K562 (cell line): ENCODE measurements around the gene TOR1AIP1. TPM values are rescaled to one million over a fixed set of nuclear protein-coding genes. Genes with fewer than 3 reads are reported as not detected.

Source experiments
- ARID3A ChIP-seq: IDR thresholded peaks from 2 replicates; pipeline ENCODE4 v1.6.1; 2012; ENCODE audit warnings: low read depth, low read length, improper control_type of control experiment, borderline replicate concordance
- ARID3B ChIP-seq: fragments of 250-450 bp; sonication (Bioruptor Pico); IDR thresholded peaks from 2 replicates; pipeline ENCODE4 v1.4.0; 2020; ENCODE audit warnings: borderline replicate concordance
- BRD4 ChIP-seq: fragments of 200-600 bp; sonication (generic); IDR thresholded peaks from 2 replicates; pipeline ENCODE4 v1.6.1; 2017; ENCODE audit warnings: inconsistent platforms
- GATAD2A ChIP-seq: fragments of 450-650 bp; IDR thresholded peaks from 2 replicates; pipeline ENCODE4 v1.6.1; 2017
- HDGF ChIP-seq: fragments of 450-650 bp; IDR thresholded peaks from 2 replicates; pipeline ENCODE4 v1.6.1; 2016
- HLTF ChIP-seq: fragments of 450-650 bp; IDR thresholded peaks from 2 replicates; pipeline ENCODE4 v1.6.1; 2016
- JUNB ChIP-seq: fragments of 450-650 bp; formaldehyde crosslinking; conservative IDR thresholded peaks from 2 replicates; pipeline ENCODE4 v1.4.0; 2020; ENCODE audit warnings: mild to moderate bottlenecking
- SREBF1 ChIP-seq: fragments of 150-350 bp; IDR thresholded peaks from 2 replicates; pipeline ENCODE4 v1.6.1; 2014; ENCODE audit warnings: antibody characterized with exemption, low read depth, low read length, borderline replicate concordance
- ZFP36 ChIP-seq: fragments of 150-350 bp; IDR thresholded peaks from 2 replicates; pipeline ENCODE4 v1.6.1; 2018; ENCODE audit warnings: low read length, low read depth; ENCODE audit not compliant: partially characterized antibody
- ZNF764 ChIP-seq: fragments of 250-450 bp; sonication (Bioruptor Pico); IDR thresholded peaks from 2 replicates; pipeline ENCODE4 v1.4.0; 2020; ENCODE audit warnings: low read depth, mild to moderate bottlenecking, moderate library complexity
- ZNF766 ChIP-seq: fragments of 200-800 bp; sonication (Bioruptor generic); conservative IDR thresholded peaks from 2 replicates; pipeline ENCODE4 v1.6.1; 2016; ENCODE audit warnings: missing genetic modification characterization, missing compliant biosample characterization
- polyA plus RNA-seq, 8 experiments: library from polyadenylated mRNA; depleted of rRNA in 4 of 8; stranded (reverse) in 5 of 8; unstranded in 3 of 8; fragments of >200 nt; fragmentation: Nextera tagmentation in 2 of 8; fragmentation: Illumina TruSeq in 1 of 8; extraction: Ambion mirVana in 2 of 8; extraction: Trizol in 1 of 8; gene quantifications; 2 replicates each; pipeline versions ENCODE4 v1.2.1 to v1.2.3, GENCODE V29; 2011 to 2014; ENCODE audit warnings: inconsistent platforms in 1 of 8, missing spikeins in 1 of 8
- total RNA-seq, 7 experiments: library from RNA; depleted of rRNA in 6 of 7; stranded (reverse); fragments of >200 nt in 6 of 7; fragmentation: Illumina TruSeq in 2 of 7; extraction: Trizol in 2 of 7; gene quantifications; 2 replicates each; pipeline versions ENCODE4 v1.2.1 to v1.2.3, GENCODE V29; 2011 to 2021; ENCODE audit warnings: low replicate concordance in 1 of 7
- TF ChIP-seq, protein P1 (sequence below): IDR thresholded peaks from 2 replicates; pipeline ENCODE4 v1.6.1; 2011; ENCODE audit warnings: borderline replicate concordance, low read depth, mild to moderate bottlenecking, moderate library complexity, low read length; ENCODE audit not compliant: insufficient read depth, poor library complexity, severe bottlenecking
- TF ChIP-seq, protein P2 (sequence below): fragments of 450-650 bp; formaldehyde crosslinking; conservative IDR thresholded peaks from 2 replicates; pipeline ENCODE4 v1.4.0; 2022; ENCODE audit warnings: mild to moderate bottlenecking, missing genetic modification characterization
- TF ChIP-seq, protein P3 (sequence below): sonication (generic); formaldehyde crosslinking; IDR thresholded peaks from 2 replicates; pipeline ENCODE4 v1.8.0; 2022; ENCODE audit warnings: mild to moderate bottlenecking, low read depth, missing genetic modification reagents

Gene TOR1AIP1
- total and polyA plus RNA-seq, 9 of the 15 experiments (the other 6 are each of a cell fraction or from before 2014, with no cell fraction given), result 18.1 to 46.9 (median 35.5) TPM

DNA sequence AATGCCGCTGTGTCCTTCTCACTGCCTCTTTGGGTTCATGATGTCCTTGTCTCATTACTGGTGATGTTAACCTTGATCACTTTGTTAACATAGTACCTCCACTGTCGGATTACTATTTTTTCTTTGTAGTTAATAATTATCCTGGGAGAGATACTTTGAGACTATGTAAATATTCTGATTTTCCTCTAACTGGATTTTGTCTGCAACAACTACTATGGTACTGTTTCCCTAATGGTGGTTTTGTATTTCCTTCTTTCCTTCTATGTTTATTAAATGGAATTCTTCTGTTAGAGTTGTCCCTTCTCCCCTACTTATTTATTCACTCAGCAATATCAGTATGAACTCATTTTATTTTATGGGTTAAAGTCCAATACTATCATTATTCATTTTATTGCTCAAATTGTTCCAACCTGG is 8.6 kb upstream of the TOR1AIP1 start (continued):
- TF ChIP-seq, protein P1, sequence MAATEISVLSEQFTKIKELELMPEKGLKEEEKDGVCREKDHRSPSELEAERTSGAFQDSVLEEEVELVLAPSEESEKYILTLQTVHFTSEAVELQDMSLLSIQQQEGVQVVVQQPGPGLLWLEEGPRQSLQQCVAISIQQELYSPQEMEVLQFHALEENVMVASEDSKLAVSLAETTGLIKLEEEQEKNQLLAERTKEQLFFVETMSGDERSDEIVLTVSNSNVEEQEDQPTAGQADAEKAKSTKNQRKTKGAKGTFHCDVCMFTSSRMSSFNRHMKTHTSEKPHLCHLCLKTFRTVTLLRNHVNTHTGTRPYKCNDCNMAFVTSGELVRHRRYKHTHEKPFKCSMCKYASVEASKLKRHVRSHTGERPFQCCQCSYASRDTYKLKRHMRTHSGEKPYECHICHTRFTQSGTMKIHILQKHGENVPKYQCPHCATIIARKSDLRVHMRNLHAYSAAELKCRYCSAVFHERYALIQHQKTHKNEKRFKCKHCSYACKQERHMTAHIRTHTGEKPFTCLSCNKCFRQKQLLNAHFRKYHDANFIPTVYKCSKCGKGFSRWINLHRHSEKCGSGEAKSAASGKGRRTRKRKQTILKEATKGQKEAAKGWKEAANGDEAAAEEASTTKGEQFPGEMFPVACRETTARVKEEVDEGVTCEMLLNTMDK, result no peak
- TF ChIP-seq, protein P2, sequence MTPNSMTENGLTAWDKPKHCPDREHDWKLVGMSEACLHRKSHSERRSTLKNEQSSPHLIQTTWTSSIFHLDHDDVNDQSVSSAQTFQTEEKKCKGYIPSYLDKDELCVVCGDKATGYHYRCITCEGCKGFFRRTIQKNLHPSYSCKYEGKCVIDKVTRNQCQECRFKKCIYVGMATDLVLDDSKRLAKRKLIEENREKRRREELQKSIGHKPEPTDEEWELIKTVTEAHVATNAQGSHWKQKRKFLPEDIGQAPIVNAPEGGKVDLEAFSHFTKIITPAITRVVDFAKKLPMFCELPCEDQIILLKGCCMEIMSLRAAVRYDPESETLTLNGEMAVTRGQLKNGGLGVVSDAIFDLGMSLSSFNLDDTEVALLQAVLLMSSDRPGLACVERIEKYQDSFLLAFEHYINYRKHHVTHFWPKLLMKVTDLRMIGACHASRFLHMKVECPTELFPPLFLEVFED (CRISPR knock-in tag), result no peak
- TF ChIP-seq BRD4, result no peak
- no peak for TF ChIP-seq JUNB (CRISPR knock-in tag)
- TF ChIP-seq ZNF764 (CRISPR knock-in tag), result no peak
- TF ChIP-seq ARID3A, result no peak
- no peak for TF ChIP-seq ARID3B (CRISPR knock-in tag)
- TF ChIP-seq HLTF, result no peak
- TF ChIP-seq ZFP36, result no peak
- no peak for TF ChIP-seq HDGF
- no peak for TF ChIP-seq ZNF766 (CRISPR knock-in tag)
- no peak for TF ChIP-seq GATAD2A
- TF ChIP-seq SREBF1, result no peak
- TF ChIP-seq, protein P3, sequence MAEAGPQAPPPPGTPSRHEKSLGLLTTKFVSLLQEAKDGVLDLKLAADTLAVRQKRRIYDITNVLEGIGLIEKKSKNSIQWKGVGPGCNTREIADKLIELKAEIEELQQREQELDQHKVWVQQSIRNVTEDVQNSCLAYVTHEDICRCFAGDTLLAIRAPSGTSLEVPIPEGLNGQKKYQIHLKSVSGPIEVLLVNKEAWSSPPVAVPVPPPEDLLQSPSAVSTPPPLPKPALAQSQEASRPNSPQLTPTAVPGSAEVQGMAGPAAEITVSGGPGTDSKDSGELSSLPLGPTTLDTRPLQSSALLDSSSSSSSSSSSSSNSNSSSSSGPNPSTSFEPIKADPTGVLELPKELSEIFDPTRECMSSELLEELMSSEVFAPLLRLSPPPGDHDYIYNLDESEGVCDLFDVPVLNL (CRISPR knock-in tag), result no peak
